GM12872 (cell line): ENCODE data around the gene EIF1.

Source experiments
- TF ChIP-seq, protein P1 (sequence below): IDR thresholded peaks from 3 replicates; pipeline ENCODE4 v1.5.1; 2011; ENCODE audit warnings: low read depth, mild to moderate bottlenecking, low read length, moderate library complexity; ENCODE audit not compliant: insufficient read depth

The EIF1 gene

GRCh38 chr17:41653892-41654677, 34.6 kb upstream of the EIF1 start:
- TF ChIP-seq, protein P1, sequence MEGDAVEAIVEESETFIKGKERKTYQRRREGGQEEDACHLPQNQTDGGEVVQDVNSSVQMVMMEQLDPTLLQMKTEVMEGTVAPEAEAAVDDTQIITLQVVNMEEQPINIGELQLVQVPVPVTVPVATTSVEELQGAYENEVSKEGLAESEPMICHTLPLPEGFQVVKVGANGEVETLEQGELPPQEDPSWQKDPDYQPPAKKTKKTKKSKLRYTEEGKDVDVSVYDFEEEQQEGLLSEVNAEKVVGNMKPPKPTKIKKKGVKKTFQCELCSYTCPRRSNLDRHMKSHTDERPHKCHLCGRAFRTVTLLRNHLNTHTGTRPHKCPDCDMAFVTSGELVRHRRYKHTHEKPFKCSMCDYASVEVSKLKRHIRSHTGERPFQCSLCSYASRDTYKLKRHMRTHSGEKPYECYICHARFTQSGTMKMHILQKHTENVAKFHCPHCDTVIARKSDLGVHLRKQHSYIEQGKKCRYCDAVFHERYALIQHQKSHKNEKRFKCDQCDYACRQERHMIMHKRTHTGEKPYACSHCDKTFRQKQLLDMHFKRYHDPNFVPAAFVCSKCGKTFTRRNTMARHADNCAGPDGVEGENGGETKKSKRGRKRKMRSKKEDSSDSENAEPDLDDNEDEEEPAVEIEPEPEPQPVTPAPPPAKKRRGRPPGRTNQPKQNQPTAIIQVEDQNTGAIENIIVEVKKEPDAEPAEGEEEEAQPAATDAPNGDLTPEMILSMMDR: no peak

DNA sequence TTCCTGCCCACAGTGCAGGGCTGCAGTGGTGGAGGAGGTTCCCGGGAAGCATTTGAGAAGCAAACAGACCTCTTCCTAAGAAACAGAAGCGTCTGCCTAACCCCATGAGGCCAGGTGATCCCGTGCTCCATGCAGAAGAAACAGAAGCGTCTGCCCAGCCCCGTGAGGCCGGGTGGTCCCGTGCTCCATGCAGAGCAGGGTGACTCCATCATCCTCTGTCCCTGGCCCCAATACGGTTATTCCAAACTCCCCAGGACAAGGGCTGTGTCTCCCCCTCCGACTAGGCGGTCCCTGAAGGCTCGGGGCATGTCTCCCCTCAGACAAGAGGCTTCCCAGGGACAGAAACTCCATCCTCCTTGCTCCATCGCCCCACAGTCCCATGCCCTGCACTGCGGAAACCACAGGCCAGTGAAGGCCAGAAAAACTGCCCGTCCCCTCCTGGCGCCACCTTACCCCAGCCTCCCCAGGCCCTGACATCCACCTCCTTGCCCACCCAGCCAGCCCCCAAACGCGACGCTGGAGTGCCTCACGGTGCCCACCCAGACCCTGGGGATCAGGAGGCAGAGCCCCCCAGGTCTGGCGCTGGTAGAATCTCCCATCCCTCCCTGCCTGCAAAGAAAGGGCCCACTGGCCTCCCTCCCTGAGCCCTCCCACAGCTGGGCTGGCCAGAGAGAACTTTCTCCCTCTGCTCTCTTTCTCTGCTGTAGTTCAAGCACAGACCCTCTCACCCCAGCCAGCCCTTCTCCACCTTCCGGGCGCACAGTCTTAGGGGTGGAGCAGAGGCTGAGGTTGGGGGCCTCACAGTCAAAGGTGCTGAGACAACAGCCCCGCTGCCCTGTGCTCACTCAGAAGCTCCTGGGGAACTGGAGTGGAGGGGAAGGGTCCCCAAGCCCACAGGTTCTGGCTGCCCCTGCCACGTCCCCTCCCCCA, 33.7 kb upstream of the EIF1 start:
- TF ChIP-seq, protein P1: no peak

- TF ChIP-seq, protein P1: no peak
Measured at GRCh38 chr17:41655611-41656111, 33.0 kb upstream of the EIF1 start.

DNA sequence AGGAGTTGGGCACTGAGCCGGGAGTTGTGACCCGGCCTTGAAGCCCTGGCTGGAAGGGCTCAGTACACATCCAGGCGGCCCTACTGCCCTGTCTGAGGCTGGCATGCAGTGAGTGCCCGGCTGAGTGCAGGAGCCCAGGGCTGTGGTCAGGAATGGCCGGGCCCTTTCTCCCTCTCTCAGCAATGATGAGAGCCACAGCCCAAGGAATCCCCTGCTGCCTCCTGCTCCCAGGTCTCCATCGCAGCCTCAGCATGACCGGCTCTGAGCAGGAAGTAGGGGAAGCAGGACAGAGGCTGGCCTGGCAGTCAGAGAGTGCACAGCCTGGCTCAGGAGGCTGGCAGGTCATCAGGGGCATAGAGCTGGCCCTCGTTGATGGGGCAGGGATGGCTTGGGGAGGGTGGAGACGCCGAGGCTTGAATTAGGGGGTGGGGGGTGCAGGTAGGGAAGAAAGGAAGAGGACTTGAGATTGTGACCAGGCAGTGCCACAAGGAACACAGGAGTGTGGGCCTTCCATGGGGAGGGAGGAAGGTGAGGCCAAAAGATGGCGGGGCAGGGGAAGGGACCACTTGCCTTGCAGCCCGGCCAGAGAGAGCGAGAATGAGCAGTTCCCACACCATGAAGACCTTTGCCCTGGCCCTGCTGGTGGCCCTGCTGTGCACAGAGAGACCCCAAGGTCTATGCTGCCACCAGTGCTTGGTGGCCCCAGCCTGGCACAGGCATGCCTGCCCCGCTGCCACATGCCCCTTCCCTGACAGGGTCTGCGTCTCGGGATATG, 32.2 kb upstream of the EIF1 start:
- TF ChIP-seq, protein P1: no peak

DNA sequence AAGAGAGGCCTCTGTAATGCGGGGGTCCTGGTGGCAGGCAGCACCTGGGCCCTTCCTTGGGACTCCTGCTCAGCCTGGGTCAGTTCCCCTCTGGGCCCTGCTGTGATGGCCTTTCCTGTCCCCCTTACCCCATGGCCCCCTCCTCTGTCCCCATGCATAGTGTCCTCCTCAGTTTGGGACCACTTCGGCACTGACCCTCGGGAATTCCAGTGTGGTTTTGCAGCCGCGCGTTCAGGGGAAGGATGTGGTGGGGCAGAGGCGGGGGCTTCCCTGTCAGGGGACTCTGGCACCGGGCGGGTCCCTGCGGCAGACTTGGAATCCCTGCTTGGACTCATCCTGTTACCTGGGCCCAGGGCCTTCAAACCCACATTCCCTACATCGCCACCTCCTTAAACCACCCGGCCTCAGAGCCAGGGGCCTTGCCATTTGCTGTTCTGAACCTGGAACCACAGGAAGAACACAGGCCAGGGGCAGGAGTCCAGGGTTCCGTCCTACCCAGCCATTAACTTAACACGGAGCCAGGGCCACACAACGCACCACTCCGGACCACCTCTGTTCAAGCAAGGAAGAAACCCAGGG, 31.4 kb upstream of the EIF1 start:
- TF ChIP-seq, protein P1: no peak

DNA sequence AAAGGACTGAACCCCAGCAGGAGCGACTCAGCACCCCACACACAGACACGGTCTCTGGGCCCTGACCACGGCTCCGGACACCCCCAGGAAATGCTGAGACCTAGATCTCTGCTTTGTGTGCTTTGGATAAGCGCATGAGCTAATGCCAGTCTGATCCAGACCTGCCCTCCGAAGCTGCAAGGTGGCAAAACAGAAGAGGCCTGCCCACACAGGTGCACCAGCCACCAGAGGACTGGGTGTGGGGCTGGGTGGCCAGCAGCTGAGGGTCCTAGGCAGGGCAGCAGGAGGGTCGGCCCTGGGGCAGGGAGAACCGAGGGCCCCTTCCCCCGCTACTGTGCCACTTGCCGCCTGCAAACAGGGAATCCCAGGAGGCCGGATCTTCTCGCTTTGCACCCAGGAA, 30.7 kb upstream of the EIF1 start:
- TF ChIP-seq, protein P1: no peak
